Mammary epithelial cell (primary cell): ENCODE data around the gene NUDC.

ENCODE experiments used
- CTCF ChIP-seq, 2 donors: IDR thresholded peaks in 1 of 2; conservative IDR thresholded peaks in 1 of 2; 2 replicates each; pipeline ENCODE4 v1.5.1; 2011 to 2012; ENCODE audit warnings: inconsistent platforms in 2 of 2, low read length in 2 of 2, mild to moderate bottlenecking in 2 of 2, control low read depth in 1 of 2, low read depth in 1 of 2; ENCODE audit not compliant: insufficient read depth in 1 of 2; ENCODE audit errors: extremely low read depth in 1 of 2
- EZH2 ChIP-seq: IDR thresholded peaks from 2 replicates; pipeline ENCODE4 v1.6.1; 2012; ENCODE audit warnings: low read length, inconsistent platforms, borderline replicate concordance

GRCh38 chr1:26945728-26946127 lies 24.2 kb downstream of the NUDC start:
- no peak for TF ChIP-seq CTCF (conservative IDR thresholded peaks at IDR 0.05 in 1 of 2, IDR thresholded peaks at IDR 0.05 in 1 of 2; ENCODE audit: extremely low read depth in 1 of 2, insufficient read depth in 1 of 2, low read depth in 1 of 2, low read length in 2 of 2)
- no peak for TF ChIP-seq EZH2
